NCI-H526 treated with DMSO at 0.1 percent for 48 hours (cell line): ENCODE results near the gene TUBB.

Experiments used
- DNase-seq: peaks from one replicate; lab custom pipeline; 2025; lab: John Stamatoyannopoulos, UW

The TUBB gene

DNA sequence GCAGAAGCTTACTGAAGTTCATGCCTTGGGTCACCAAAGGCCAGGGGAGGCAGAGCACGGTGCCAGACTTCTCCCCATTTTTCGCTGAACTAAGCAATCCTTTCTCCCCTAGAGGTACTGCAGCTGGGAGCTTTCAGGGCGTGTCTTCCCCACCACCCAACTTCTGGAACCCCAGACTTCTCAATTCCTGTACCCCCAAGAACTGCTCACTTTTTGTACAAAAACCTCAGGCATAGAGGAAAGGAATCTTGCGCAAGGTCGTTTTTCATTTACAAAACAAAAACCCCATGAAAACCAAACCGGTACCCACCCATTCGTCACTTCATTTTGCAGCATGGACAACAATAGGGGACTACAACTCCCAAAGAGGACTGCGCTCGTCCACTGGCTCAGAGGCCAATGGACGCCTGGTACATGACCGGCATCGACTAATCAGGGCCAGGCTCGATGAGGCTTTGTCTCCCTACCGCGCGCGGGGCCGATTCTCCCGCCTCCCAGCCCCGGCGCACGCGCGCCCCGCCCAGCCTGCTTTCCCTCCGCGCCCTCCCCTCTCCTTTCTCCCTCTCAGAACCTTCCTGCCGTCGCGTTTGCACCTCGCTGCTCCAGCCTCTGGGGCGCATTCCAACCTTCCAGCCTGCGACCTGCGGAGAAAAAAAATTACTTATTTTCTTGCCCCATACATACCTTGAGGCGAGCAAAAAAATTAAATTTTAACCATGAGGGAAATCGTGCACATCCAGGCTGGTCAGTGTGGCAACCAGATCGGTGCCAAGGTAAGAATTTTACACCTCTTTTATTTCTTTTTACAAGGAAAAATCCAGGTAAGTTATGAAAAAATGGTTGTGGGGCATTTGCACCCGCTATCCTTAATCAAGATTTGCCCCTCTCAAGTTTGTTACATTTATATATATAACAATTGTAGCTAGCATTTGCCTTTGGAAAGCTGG, at the start of gene TUBB:
TSS of gene TUBB (plus strand) at position 562 of the 947 bp plus-strand sequence. CDS start at position 717, 155 bp downstream.
- DNase-seq: peak; percentile 95

DNA sequence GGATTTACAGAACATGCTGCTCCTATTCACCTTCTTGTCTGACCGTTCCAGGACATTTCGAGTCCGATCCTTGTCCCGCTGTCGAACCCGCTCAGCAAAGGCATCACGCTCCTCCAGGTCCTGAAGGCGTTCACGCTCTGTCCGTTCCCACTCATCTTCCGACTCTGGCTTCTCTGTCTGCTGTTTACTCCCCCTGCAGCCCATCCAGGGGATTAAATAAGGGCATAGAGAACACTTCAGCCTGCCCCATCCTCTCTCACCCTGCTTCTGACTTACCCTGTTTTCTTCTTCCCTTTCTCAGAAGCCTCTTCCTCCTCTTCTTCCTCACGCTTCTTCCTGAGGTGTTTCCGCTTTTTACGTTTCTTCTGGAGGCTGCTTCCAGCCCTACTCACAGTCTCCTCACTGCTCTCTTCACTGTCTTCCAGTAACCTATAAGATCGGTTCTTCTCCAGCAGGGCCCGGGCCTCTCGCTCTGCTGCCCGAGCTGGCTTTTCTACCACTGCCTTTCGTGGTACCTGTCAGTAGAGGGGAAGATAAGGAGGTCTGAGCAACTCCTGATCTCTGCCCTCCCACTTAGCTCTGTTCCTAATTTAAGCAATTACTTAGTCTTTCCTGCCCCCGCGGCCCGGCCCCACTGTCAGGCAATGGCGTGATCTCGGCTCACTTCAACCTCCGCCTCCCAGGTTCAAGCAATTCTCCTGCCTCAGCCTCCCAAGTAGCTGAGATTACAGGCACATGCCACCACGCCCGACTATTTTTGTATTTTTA, 49.2 kb upstream of the TUBB start:
- no peak for DNase-seq

DNA sequence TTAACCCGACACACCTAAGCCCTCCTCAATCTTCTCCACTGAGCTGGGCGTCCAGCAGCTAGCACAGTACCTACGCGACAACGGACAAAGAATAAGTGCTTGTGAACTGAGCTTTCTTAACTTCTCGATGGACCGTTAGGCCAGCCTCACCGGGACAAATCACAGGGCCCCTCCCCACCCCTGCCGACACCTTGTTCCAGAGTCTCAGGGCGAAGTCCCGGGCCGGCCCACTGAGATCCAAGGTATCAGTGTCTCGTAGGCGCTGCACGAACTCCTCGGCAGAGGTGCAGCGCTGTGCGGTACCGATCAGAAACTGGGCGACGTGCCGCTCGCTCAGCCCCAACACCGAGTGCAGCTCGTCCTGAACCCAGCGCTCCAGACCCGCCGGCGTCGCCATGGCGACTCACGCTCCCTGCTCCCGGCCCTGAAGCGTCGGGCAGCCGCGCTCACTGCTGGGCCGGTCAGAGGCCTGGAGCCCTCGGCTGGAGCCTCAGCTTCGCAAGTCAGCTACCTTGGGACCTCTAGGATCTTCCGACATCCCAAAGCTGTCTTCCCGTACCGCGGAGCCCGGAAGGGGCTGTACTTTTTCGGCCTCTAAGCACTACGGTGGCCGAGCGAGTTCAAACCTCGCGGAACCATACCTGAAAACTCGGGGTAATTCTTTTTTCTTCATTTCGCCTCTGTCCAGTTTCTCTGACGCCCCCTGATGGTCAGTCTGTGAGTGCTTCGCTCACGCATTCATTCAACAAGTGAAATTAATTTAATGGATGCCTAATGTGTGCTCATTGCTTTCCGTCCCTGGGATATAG, 47.5 kb upstream of the TUBB start, which contains the start of gene DHX16:
TSS of gene DHX16 (minus strand) at position 562 of the 809 bp plus-strand sequence. CDS start at position 397, 165 bp downstream.
- peak; percentile 93 for DNase-seq

DNA sequence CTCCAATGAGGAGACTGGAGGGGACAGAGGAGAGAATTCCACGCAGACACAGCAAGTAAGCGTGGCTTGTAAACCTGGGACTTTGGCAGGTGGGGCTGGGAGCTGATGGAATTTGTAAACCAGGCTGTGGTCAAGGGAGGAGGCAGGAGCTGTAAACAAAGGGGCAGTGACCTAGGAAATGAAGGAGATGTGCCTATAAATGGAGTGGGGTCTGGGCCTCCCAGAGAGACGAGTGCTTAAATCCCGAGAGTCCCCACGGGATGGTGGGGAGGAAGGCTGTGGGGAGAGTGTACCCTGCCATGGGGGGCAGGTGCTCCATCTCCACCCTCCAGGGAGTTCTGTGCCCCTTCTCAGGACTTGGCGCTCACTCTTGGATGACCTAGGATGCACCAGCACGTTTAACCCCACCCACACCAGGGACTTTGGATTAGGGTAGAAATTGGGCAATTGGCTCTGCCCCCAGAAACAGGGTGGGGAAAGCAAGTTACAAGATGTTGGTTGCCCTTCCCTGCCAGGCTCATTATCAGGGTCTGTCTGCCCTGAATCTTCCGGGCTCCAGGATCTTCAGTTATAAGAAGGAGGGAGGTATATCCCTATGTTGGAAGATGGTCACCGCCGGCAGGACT, 43.4 kb upstream of the TUBB start:
- no peak for DNase-seq

DNA sequence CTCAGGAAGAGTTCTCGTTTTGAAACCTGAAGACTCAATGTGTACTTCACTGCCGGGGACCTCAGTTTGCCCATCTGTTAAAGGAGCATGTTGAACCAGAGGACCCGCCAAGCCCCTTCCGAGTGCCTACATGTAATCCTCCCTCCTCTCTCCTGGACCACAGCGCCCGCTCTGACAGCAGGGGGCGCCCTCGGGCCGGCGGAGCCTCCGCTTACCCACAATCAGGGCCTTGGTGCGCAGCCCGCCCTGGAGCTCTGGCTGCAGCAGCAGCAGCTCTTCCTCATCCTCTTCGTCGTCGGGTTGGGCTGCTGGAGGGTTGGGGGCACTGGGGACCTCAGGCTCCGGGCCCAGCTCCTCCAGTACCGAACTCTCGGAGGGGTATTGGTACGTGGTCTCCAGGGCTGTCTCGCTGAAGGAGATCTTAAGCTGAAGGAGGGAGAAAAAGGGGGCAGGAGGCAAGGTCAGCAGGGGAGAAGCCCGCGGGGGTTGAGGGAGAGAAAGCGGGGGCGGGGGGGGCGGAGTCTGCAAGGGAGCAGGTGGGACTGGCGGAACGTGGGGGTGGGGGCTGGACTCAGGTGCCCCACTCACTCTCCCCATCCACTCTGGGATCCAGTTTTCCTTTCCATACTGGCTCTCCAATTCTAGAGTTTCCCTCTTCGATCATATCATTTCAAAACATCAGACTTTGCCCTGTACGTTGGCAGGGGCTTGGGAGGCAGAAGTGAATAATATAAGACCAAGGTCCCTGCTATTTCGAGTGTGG, 41.0 kb upstream of the TUBB start:
- peak; percentile 45 for DNase-seq

DNA sequence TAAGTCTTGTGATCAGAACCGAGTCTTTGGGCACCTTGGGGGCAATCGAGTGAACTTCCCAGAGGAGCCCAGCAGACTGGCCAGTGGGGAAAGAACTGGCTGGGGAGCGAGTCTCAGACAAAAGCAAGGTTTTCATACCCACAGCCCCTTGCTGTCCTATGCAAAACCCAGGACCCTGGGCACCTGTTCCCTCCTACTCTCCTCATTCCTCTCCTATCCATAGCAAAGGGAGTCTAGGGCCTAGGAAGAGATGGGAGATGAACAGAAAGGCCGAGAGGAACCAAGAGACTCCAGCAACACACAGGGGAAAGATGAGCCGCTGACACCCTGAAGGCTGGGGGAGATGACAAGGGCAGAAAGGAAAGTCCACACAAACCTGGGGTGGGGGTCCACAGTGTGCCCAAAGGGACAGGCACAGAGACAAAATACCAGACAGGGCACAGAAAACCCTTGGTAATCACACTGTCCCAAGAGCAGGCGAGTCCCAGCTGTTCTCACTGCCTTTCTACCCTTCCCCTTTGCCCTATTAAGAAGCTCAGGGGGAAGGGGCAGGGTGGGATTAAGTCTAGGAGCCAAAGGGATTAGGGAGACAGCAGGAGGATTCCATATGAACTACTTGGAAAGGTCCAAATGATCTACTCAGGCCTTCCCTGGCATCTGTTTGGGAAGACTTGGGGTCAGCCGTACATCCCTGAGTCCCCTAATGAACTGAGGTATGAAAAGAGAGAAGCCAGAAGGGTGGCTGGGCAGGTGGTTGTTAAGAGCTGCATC, 40.2 kb upstream of the TUBB start:
- no peak for DNase-seq

DNA sequence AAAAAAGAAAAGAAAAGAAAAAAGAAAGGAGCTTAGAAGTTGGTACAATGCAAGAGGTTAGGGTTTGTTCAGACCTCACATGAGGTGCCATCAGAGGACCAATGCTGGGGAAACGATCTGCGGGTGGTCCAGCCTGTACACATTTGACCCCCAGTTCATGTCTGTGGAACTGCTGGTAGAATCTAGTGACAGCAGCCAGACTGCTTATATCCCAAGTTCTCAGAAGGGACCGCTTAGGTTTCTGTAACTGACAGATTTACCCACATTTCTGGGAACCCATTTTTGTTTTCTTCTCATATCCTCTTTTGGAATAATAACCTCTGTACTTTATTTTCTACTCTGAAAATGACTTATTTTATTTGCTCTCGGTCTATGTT, 38.4 kb upstream of the TUBB start:
- no peak for DNase-seq

DNA sequence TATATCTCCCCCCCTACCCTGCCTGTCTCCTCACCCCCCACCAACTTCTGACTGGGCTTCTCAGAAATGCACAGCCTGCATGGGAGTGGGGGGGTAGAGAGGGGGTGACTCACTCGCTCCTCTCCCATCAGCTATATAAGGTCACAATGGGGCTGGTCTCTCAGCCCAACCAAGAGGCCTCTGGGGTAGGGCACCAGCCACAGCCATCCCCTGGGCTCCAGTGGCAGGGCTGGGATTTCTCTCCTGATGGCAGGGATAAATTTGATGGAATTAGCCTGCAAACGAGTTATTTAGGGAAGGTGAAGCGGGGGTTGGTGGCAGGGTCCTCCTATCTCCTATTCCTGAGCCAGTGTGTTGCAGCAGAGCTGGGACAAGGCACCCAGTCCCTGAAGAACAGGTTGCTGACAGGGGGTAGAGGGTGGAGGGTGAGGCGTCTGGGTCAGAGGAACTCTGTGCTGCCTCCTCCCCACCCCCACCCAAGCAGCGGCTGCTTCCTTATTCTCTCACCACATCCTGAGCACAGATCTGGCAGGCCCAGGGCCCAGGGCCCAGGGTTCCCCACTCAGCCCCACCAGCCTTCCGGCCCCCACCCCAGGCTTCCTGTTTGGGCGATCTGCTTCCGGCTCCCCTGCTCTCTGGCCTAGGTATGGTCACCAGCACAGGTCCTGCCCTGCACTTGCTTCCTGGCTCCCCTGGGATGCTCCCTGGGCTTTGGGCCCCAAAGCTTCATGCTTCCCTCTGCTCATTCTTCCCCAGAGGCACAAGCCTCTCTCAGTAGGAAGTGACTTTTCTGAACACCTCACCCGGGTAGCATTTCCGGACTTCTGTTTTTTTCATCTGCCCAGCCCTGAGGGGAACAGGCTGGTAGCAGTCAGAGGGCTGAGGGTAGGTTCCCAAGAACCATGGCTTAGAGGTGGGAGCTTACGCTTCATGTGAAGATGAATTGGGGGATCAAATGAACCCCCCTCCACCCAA, 37.7 kb upstream of the TUBB start:
- DNase-seq: no peak

DNA sequence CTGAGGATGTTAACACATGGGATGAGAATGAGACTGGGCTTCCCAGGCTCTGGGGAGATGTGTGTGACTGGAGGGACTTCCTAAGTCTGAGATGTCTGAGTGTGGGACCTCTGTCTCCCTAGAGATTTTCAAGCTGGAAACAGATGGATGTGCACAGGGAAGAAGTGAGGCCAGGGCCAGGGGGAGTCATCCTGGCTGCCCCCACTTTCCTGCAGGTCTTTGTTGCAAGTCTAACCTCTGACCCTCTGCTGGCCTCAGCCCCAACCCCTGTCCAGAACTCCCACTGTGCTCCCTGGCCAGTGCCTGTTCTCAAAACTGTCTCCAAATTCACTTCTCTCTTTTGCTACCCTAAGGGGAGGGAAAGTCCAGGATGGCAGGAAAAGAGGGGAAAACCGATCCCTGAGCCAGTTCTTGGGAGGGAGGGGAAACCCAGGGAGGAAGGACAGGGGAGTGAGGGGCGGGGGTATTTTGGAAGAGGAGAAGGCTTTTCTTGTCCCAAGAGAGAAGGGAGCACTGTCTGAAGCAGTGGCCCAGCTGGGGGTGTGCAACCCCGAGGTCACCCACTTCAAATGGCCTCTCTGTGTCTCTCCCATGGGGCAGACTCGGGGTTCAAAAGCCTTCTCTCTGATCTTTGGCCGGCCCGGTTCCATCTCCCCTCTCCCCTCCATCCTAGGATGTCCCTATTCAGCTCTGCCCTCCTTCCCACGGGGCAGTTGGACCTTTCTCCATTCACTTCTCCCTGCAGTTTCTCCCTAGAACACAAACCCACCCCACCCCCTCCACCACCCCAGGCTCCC, 36.8 kb upstream of the TUBB start:
- DNase-seq: no peak

DNA sequence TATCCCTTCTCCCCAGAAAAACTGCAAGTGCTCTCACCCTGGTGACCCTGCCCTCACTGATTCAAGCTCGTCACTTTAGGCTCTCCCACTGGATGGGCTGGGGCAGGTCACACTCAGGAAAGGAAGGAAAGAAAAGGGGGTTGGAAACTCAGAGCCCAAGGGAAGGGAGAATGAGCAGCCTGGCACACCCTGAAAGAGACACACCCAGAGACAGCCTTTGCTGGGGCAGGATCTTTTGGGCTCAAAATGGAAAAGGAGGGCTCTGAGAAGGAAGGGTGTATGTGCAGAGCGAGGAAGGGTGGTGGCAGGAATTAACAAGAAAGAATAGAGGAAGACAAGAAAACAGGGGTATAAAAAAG, 36.2 kb upstream of the TUBB start:
- no peak for DNase-seq

DNA sequence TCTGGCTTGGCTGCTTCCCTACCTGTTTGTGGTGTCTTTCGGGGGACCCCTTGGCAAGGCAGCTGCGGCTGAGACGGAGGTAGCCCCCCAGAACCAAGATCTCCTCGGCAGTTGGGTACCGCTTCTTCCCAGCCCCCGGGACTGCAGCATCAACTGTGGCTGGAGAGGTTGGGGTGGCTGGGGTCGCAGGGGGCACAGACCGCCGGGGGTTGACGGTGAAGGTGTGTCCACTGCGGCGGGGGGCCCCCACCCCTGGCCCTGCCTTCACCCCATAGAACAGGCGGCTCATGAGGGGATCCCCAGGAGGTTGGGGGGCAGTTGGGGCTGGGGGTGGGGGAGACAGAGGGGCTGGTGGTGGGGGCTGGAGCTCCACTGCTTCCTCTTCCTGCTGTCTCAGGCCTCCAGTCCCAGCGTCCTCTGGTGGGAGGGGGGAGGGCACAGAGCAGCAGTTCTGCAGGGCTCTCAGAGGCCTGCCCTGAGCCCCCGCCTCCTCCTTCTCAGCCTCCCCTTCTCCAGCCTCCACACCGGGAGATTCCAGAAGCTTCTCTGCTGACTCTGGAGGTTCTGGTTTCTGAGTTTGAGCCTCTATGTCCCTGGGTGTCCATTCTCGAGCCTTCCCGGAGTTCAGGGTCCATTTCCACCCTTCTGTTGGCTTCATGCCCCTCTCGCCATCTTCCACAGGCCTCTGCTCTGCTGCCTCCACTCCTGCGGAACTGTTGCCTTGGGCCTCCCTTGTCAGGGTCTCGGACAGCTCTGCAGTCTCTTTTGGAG, 35.6 kb upstream of the TUBB start:
- DNase-seq: no peak

DNA sequence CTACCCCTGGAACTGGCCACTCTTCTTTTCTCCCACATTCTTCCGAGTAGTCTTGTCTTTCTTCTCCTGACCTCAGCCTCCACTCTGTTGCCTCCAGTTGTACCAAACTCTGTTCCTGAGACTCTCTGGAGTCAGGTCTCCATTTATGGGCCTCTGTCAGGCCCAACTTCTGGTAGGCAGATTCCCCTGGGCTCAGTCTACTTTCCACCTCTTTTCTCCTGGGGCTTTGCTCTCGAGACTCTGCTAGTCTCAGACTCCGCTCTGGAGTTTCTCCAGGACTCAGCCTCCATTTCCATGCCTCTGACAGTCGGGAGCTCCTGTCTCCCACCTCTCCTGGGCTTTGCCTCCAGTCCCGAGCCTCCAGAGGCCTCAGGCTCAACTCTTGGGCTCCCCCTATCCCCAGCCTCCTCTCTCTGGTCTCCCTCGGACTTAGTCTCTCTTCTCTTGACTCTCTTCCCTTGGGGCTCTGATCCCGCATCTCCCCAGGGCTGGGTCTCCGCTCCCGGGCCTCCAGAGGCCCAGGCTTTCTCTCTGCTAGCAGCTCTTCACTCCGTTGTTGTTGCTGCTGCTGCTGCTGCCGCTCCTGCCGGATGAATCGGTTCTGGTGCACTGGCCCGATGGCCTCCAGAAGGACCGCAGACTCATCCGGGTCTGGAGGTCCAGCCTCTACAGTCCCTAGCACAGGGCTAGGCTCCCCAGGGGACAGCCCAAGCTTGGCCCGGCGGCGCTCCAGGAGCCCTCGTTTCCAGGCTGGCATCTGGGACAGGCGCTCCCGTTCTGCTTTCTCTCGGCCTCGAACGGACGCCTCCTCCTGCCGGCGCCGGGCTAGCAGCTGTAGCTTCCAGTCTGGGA, 34.8 kb upstream of the TUBB start:
- DNase-seq: no peak

DNA sequence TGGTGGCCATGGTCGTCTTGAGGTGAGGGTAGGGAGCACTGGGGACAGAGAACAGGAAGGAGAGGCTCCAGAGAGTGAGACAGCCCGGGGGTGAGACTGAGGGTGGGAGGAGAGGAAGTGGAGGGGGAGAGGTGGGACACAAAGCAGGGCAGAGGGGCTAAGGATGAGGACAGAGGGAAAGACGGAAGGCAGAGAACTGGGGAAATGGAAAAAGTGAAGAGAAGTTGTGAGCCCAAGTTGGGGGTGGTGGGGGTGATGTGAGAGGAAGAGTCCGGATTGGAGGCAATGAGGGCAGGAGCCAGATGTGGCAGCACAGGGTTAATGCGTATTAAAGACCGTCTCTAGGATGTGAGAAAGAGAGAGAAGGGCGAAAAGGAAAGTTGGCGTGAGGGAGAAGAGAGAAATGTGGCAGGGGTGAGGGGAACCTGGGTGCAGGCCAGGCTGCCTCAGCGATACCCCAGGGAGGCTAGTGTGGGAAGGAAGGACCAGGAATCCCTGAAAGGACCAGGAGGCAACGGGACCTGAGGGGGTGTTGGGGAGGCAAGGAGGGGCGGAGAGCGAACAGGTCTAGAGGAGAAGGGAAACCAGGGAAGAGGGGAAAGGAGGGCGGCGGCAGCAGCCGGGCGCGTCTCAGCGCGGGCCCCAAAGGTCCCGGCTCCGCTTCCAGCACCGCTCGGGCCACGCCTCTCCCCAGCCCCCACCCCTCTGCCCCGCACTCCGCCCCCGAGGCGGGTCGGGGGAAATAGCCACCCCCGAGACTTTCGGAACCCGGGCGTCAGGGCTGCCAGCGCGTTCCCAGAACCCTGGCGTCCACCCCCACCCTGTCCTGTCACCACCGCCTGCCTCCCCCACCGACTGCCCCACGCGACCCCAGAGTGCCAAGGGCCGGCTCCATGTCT, 33.9 kb upstream of the TUBB start, which contains the start of gene PPP1R18:
TSS of gene PPP1R18 (minus strand) at position 637 of the 899 bp plus-strand sequence. CDS start at position 10, 627 bp downstream.
- no peak for DNase-seq

DNA sequence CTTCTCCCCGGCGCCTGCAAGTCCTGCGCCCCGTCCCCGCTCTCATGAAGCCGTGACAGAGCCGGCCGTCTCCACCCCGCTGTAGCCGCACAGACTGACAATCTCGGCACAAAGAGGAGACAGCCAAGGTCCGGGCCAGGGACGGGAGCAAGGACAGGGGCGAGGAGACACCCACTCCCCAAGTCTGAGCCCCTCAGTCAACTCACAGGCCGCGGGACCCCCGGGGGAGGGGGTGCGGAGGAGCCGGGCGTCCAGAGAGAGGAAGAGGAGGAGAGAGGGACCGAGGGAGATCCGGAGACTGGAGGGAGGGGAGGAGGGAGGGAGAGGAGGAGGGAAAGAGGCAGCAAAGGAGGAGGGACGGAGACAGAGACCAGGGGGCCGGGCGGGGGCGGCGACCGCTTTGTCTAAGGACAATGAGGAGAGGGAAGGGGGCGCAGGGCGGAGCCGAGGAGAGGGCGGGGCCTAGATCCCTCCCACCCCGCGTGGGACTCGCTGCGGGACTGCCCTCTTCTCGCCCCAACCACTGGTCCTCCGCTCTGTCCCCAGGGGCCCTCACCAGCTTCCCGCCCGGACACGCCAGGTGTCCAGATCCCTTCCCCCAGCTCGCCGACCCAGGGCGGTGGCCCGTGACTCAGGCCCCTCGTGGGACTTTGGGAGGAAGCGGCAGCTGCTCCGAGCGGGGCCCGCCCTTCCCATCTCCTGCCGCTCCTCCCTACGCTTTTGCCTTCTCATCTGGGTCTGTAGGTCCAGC, 33.1 kb upstream of the TUBB start:
- DNase-seq: peak; percentile 72
